Ishikawa (cell line): ENCODE data around the gene OGDHL.

Source experiments
- CEBPB ChIP-seq: IDR thresholded peaks from 2 replicates; pipeline ENCODE4 v1.6.1; 2012
- CREB1 ChIP-seq: IDR thresholded peaks from 2 replicates; pipeline ENCODE4 v1.6.1; 2012; ENCODE audit warnings: low read depth
- EGR1 ChIP-seq: IDR thresholded peaks from 2 replicates; pipeline ENCODE4 v1.6.1; 2012
- EP300 ChIP-seq: IDR thresholded peaks from 2 replicates; pipeline ENCODE4 v1.6.1; 2012; ENCODE audit warnings: borderline replicate concordance
- FOXM1 ChIP-seq: IDR thresholded peaks from 2 replicates; pipeline ENCODE4 v1.6.1; 2012; ENCODE audit warnings: low read depth, borderline replicate concordance
- NFIC ChIP-seq: IDR thresholded peaks from 2 replicates; pipeline ENCODE4 v1.6.1; 2012
- RAD21 ChIP-seq: IDR thresholded peaks from 2 replicates; pipeline ENCODE4 v1.6.1; 2012; ENCODE audit warnings: low read depth
- TAF1 ChIP-seq: IDR thresholded peaks from 2 replicates; pipeline ENCODE4 v1.6.1; 2012; ENCODE audit warnings: low read depth, mild to moderate bottlenecking
- TCF12 ChIP-seq: IDR thresholded peaks from 2 replicates; pipeline ENCODE4 v1.6.1; 2012; ENCODE audit warnings: low read depth
- TEAD4 ChIP-seq: IDR thresholded peaks from 2 replicates; pipeline ENCODE4 v1.6.1; 2012
- YY1 ChIP-seq: IDR thresholded peaks from 2 replicates; pipeline ENCODE4 v1.6.1; 2012; ENCODE audit warnings: low read depth
- ZBTB7A ChIP-seq: IDR thresholded peaks from 2 replicates; pipeline ENCODE4 v1.6.1; 2012; ENCODE audit warnings: low read depth
- TF ChIP-seq, protein P1 (sequence below): IDR thresholded peaks from 2 replicates; pipeline ENCODE4 v1.6.1; 2012
- TF ChIP-seq, protein P2 (sequence below): IDR thresholded peaks from 2 replicates; pipeline ENCODE4 v1.6.1; 2012
- TF ChIP-seq, protein P3 (sequence below): IDR thresholded peaks from 2 replicates; pipeline ENCODE4 v1.6.1; 2012; ENCODE audit warnings: low read depth, mild to moderate bottlenecking

Gene OGDHL

DNA sequence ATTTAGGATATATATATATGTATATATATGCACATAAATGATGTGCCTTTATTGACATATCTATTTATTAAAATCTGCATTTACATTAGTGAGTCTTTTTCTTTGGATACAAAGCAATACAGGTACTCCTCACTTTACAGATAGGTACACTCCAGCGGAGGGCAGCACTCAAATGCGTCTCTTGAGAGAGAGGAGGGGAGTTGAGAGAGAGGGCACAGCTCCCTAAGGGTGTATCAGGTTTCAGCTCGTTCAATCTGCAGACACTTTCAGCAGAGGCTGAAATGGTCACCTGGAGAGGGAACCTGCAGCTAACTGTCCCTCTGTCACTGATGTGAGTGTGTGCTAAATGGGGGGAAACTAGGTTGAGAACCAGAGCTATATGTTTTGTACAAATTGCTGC lies 61.1 kb downstream of the OGDHL start:
- TF ChIP-seq RAD21, result peak; percentile 41
- TF ChIP-seq FOXM1, result no peak
- no peak for TF ChIP-seq EGR1
- TF ChIP-seq NFIC, result no peak
- no peak for TF ChIP-seq CEBPB
- TF ChIP-seq CREB1, result no peak
- TF ChIP-seq YY1, result no peak

DNA sequence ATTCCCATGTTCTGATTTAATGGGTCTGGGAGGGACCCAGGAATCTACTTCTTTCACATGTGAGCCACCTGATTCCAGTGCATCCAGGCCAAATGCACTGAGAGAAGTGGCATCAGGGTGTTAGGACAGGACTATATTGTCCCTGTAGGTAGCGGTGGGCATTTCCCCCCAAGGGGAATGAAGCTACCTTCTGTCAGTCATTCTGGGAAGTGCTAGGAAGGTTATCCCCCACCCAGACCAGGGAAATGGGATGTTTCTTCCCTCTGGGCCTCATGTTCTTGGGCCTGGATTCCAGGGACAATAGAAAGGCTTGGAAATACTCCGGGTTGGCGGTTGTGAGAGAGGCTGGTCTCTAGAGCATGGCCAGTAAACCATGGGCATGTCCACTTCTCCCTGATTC lies 61.9 kb downstream of the OGDHL start:
- TF ChIP-seq CREB1 (no peak), EP300 (no peak), TCF12 (no peak), ZBTB7A (no peak), TAF1 (no peak), TEAD4 (no peak)
- TF ChIP-seq, protein P1, sequence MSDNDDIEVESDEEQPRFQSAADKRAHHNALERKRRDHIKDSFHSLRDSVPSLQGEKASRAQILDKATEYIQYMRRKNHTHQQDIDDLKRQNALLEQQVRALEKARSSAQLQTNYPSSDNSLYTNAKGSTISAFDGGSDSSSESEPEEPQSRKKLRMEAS, result no peak

DNA sequence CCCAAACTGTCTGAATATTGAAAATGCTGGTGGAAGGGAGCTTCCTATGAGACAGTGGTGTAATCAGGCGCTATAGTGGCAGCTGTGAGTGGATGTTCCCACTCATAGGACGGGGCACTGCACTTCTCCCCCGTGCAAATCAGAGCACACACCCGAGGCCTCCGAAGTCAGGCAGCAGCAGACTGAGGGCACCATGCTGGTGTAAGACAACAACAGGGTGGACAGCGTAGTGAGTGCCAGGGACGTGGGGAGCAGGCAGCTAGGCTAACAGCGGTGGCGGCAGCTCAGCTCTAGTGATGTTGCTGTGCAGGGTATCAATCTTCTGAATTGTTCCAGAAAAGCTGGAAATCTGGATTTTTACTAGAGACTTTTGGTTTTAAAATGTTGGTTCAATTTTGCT lies 63.4 kb downstream of the OGDHL start:
- TF ChIP-seq TEAD4 (no peak), EP300 (no peak), NFIC (no peak)
- TF ChIP-seq, protein P2, sequence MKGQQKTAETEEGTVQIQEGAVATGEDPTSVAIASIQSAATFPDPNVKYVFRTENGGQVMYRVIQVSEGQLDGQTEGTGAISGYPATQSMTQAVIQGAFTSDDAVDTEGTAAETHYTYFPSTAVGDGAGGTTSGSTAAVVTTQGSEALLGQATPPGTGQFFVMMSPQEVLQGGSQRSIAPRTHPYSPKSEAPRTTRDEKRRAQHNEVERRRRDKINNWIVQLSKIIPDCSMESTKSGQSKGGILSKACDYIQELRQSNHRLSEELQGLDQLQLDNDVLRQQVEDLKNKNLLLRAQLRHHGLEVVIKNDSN, result no peak

DNA sequence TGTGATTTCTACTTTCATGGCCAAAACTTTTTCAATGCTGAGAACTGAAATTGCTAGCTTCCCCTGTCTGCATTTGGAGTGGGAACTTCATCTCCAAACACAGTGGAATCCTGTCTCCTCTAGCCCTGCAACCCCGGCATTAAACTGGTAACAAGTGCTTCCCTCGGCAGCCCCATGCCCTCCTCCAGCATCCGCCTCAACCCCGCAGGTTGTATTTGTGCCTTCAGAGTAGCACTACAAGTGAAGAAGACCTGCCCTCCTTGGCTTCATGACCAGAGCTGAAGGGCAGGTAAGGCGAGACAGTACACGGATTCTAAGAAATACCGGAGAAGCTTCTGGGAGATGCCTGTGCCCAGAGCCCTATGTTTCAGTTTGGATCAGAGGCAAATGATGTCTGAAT lies 65.8 kb downstream of the OGDHL start:
- TF ChIP-seq, protein P3, sequence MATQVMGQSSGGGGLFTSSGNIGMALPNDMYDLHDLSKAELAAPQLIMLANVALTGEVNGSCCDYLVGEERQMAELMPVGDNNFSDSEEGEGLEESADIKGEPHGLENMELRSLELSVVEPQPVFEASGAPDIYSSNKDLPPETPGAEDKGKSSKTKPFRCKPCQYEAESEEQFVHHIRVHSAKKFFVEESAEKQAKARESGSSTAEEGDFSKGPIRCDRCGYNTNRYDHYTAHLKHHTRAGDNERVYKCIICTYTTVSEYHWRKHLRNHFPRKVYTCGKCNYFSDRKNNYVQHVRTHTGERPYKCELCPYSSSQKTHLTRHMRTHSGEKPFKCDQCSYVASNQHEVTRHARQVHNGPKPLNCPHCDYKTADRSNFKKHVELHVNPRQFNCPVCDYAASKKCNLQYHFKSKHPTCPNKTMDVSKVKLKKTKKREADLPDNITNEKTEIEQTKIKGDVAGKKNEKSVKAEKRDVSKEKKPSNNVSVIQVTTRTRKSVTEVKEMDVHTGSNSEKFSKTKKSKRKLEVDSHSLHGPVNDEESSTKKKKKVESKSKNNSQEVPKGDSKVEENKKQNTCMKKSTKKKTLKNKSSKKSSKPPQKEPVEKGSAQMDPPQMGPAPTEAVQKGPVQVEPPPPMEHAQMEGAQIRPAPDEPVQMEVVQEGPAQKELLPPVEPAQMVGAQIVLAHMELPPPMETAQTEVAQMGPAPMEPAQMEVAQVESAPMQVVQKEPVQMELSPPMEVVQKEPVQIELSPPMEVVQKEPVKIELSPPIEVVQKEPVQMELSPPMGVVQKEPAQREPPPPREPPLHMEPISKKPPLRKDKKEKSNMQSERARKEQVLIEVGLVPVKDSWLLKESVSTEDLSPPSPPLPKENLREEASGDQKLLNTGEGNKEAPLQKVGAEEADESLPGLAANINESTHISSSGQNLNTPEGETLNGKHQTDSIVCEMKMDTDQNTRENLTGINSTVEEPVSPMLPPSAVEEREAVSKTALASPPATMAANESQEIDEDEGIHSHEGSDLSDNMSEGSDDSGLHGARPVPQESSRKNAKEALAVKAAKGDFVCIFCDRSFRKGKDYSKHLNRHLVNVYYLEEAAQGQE, result no peak
- TF ChIP-seq ZBTB7A (no peak), TCF12 (no peak), EGR1 (no peak), CREB1 (no peak)
- TF ChIP-seq, protein P2, result no peak

DNA sequence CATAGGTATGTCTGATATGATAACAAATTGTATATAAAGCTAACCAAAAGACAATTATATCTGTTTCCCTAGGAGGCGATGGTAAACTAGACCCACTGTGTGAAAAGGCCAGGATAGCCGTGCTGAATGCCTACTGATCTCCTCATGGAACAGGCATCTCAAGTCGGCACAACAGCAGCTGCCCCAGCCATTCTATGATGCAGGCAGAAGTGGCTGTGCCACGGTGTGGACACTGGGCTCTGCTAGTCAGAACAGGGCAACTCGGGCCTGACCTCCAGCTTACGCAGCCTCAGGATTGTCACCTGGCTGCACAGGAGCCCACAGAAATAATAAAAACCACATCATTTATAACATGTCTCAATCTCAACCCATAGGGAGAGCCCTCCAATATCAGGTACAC lies 67.7 kb downstream of the OGDHL start:
- no peak for TF ChIP-seq YY1
- TF ChIP-seq CREB1, result no peak
- TF ChIP-seq, protein P1, result no peak
- no peak for TF ChIP-seq TEAD4
- TF ChIP-seq, protein P3, result no peak
- no peak for TF ChIP-seq TCF12
- no peak for TF ChIP-seq EP300
- no peak for TF ChIP-seq CEBPB
- no peak for TF ChIP-seq NFIC
- no peak for TF ChIP-seq FOXM1
- TF ChIP-seq EGR1, result no peak
- no peak for TF ChIP-seq RAD21
- TF ChIP-seq, protein P2, result no peak
- TF ChIP-seq TAF1, result no peak

DNA sequence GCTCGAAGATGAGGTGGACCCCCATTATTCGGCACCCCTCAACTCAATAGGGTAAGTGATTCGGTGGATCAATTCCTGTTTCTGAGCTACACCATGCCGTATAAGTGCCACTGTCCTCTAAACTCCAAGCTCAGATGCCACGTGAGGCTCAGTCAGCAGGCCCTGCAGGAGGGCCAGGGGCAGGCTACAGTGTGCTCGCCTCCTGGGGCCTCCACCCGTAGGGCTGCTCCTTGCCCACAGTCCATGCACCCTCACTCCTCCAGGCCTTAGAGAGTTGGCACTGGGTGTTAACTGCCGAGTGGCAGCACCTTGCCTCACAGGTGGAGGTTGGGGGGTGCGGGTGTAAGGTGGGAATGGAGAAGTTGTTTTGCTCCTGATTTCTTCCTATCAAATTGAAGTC lies 70.5 kb downstream of the OGDHL start:
- TF ChIP-seq, protein P3, result no peak
- TF ChIP-seq CEBPB (no peak), TAF1 (no peak), TCF12 (no peak), TEAD4 (no peak), FOXM1 (no peak), YY1 (no peak), ZBTB7A (no peak), CREB1 (no peak), EGR1 (no peak), NFIC (no peak), EP300 (no peak)
- TF ChIP-seq, protein P1, result no peak
- TF ChIP-seq, protein P2, result no peak
